IMR-90 (cell line): ENCODE measurements around the gene GPR82. TPM values are rescaled to one million over a fixed set of nuclear protein-coding genes. Genes with fewer than 3 reads are reported as not detected.

Source experiments
- ATAC-seq: fragments of 200-7000 bp; cut with Tn5 transposase; 2 replicates; pipeline ENCODE4 v1.9.1; 2020; ENCODE audit warnings: low read depth, mild to moderate bottlenecking, moderate library complexity
- Bru-seq: library from RNA; stranded (reverse); fragments of 400-500 nt; gene quantifications from one replicate; lab custom pipeline; 2021; lab: Mats Ljungman, UMichigan
- BruChase-seq, 2 experiments: library from RNA; stranded (reverse); fragments of 400-500 nt; gene quantifications; one replicate each; lab custom pipeline; 2021; lab: Mats Ljungman, UMichigan
- BruUV-seq: library from RNA; stranded (reverse); fragments of 400-500 nt; replicated peaks from 2 replicates; lab custom pipeline; 2021; lab: Mats Ljungman, UMichigan
- CTCF ChIA-PET: fragments of 300-600 bp; formaldehyde crosslinking; extraction: SDS; loops from one replicate; lab custom pipeline; 2021; ENCODE audit warnings: antibody characterized with exemption; lab: Yijun Ruan, JAX
- POLR2A ChIA-PET: fragments of 300-600 bp; sonication (Branson Sonifier 250); formaldehyde crosslinking; loops from one replicate; lab custom pipeline; 2022; ENCODE audit warnings: antibody characterized with exemption; ENCODE audit not compliant: unreplicated experiment; lab: Charles Lee
- DNase-seq: peaks from one replicate; pipeline ENCODE4 v3.0.0; 2013
- H2AFZ ChIP-seq: replicated peaks from 2 replicates; pipeline ENCODE3; 2013; ENCODE audit warnings: low read length, mild to moderate bottlenecking; ENCODE audit not compliant: poor library complexity
- H2AK5ac ChIP-seq: 2 replicates; pipeline ENCODE4 v1.6.1; 2013; ENCODE audit warnings: low read depth, low read length, inconsistent platforms
- H2AK9ac ChIP-seq: replicated peaks from 2 replicates; pipeline ENCODE3; 2013; ENCODE audit warnings: mild to moderate bottlenecking, low read depth, low read length, moderate library complexity; ENCODE audit not compliant: poor library complexity
- H2BK120ac ChIP-seq: 2 replicates; pipeline ENCODE4 v1.6.1; 2013; ENCODE audit warnings: low read depth, low read length, inconsistent platforms
- H2BK15ac ChIP-seq: 3 replicates; pipeline ENCODE4 v1.6.1; 2013; ENCODE audit warnings: low read depth, low read length, inconsistent platforms
- H2BK20ac ChIP-seq: 2 replicates; pipeline ENCODE4 v1.6.1; 2013; ENCODE audit warnings: low read depth, mild to moderate bottlenecking, inconsistent platforms, low read length, moderate library complexity
- H2BK5ac ChIP-seq: 2 replicates; pipeline ENCODE4 v1.6.1; 2013; ENCODE audit warnings: mild to moderate bottlenecking, low read depth, low read length, inconsistent platforms; ENCODE audit not compliant: poor library complexity, severe bottlenecking
- H3K14ac ChIP-seq: replicated peaks from 2 replicates; pipeline ENCODE4 v1.6.1; 2013; ENCODE audit warnings: low read depth, low read length, inconsistent platforms
- H3K18ac ChIP-seq: 2 replicates; pipeline ENCODE4 v1.6.1; 2013; ENCODE audit warnings: low read depth, low read length, control low read depth
- H3K23ac ChIP-seq: 2 replicates; pipeline ENCODE4 v1.6.1; 2013; ENCODE audit warnings: low read depth, low read length, inconsistent platforms
- H3K27ac ChIP-seq: 2 replicates; pipeline ENCODE4 v1.5.1; 2013; ENCODE audit warnings: mild to moderate bottlenecking, control low read depth, low read length; ENCODE audit not compliant: insufficient read depth
- H3K27me3 ChIP-seq: 2 replicates; pipeline ENCODE4 v1.6.1; 2013; ENCODE audit warnings: low read length; ENCODE audit not compliant: control insufficient read depth, insufficient read depth
- H3K36me3 ChIP-seq: 2 replicates; pipeline ENCODE4 v1.6.1; 2013; ENCODE audit warnings: low read length, mixed read lengths; ENCODE audit not compliant: control insufficient read depth, insufficient read depth
- H3K4ac ChIP-seq: 2 replicates; pipeline ENCODE4 v1.6.1; 2013; ENCODE audit warnings: low read depth, low read length, inconsistent platforms
- H3K4me1 ChIP-seq: 2 replicates; pipeline ENCODE4 v1.6.1; 2013; ENCODE audit warnings: low read length, mixed read lengths; ENCODE audit not compliant: control insufficient read depth, insufficient read depth
- H3K4me2 ChIP-seq: 2 replicates; pipeline ENCODE4 v1.6.1; 2013; ENCODE audit warnings: low read depth, mild to moderate bottlenecking, control low read depth, low read length, moderate library complexity
- H3K4me3 ChIP-seq: 2 replicates; pipeline ENCODE4 v1.5.1; 2013; ENCODE audit warnings: low read depth, mild to moderate bottlenecking, control low read depth, low read length, moderate library complexity; ENCODE audit not compliant: insufficient read depth
- H3K56ac ChIP-seq: 2 replicates; pipeline ENCODE4 v1.6.1; 2013; ENCODE audit warnings: low read length, inconsistent platforms; ENCODE audit not compliant: insufficient read depth; ENCODE audit errors: extremely low read depth
- H3K79me1 ChIP-seq, 2 experiments: 2 replicates each; pipeline ENCODE4 v1.6.1; 2013; ENCODE audit warnings: low read length in 2 of 2, inconsistent platforms in 1 of 2, low read depth in 1 of 2
- H3K9ac ChIP-seq: 2 replicates; pipeline ENCODE4 v1.6.1; 2013; ENCODE audit warnings: low read depth, low read length, control low read depth
- H3K9me1 ChIP-seq: 2 replicates; pipeline ENCODE4 v1.6.1; 2013; ENCODE audit warnings: low read length, inconsistent platforms; ENCODE audit not compliant: insufficient read depth
- H3K9me3 ChIP-seq: 2 replicates; pipeline ENCODE4 v1.6.1; 2013; ENCODE audit warnings: low read length; ENCODE audit not compliant: control insufficient read depth, insufficient read depth
- H4K20me1 ChIP-seq: 2 replicates; pipeline ENCODE4 v1.6.1; 2013; ENCODE audit warnings: low read length, inconsistent platforms; ENCODE audit not compliant: insufficient read depth
- H4K5ac ChIP-seq: 2 replicates; pipeline ENCODE4 v1.6.1; 2013; ENCODE audit warnings: mild to moderate bottlenecking, low read depth, low read length, control low read depth
- H4K8ac ChIP-seq, 2 experiments: 2 replicates each; pipeline ENCODE4 v1.6.1; 2013; ENCODE audit warnings: low read depth in 2 of 2, low read length in 2 of 2, control low read depth in 1 of 2, inconsistent platforms in 1 of 2
- H4K91ac ChIP-seq: 2 replicates; pipeline ENCODE4 v1.6.1; 2013; ENCODE audit warnings: low read depth, low read length, inconsistent platforms; ENCODE audit not compliant: insufficient read depth
- BHLHE40 ChIP-seq: fragments of 150-350 bp; IDR thresholded peaks from 2 replicates; pipeline ENCODE4 v1.6.1; 2016; ENCODE audit warnings: mild to moderate bottlenecking, low read depth, low read length
- CEBPB ChIP-seq: IDR thresholded peaks from 2 replicates; pipeline ENCODE4 v1.6.1; 2012; ENCODE audit warnings: low read depth, low read length, improper control_type of control experiment
- FOS ChIP-seq: fragments of 150-350 bp; IDR thresholded peaks from 2 replicates; pipeline ENCODE4 v1.6.1; 2016; ENCODE audit warnings: low read depth, low read length
- MAFK ChIP-seq: IDR thresholded peaks from 2 replicates; pipeline ENCODE4 v1.6.1; 2012; ENCODE audit warnings: low read depth, low read length, improper control_type of control experiment
- MAZ ChIP-seq: IDR thresholded peaks from 2 replicates; pipeline ENCODE4 v1.6.1; 2012; ENCODE audit warnings: low read depth, mild to moderate bottlenecking, low read length, improper control_type of control experiment, moderate library complexity, borderline replicate concordance
- MXI1 ChIP-seq: IDR thresholded peaks from 2 replicates; pipeline ENCODE4 v1.6.1; 2012; ENCODE audit warnings: low read depth, mild to moderate bottlenecking, low read length, moderate library complexity, borderline replicate concordance
- NFE2L2 ChIP-seq: fragments of 150-350 bp; IDR thresholded peaks from 2 replicates; pipeline ENCODE4 v1.6.1; 2016; ENCODE audit warnings: low read depth, mild to moderate bottlenecking, low read length
- RFX5 ChIP-seq: IDR thresholded peaks from 2 replicates; pipeline ENCODE4 v1.8.0; 2012; ENCODE audit warnings: low read depth, mild to moderate bottlenecking, low read length, moderate library complexity
- SMC3 ChIP-seq: fragments of 150-350 bp; IDR thresholded peaks from 2 replicates; pipeline ENCODE4 v1.6.1; 2016; ENCODE audit warnings: low read depth, mild to moderate bottlenecking, antibody characterized with exemption, low read length, moderate library complexity
- WGBS, 2 experiments: methylation state at CpG; one replicate each; pipeline versions ENCODE4 v1.1.5 to v1.1.7; 2013; ENCODE audit warnings: missing lambda C conversion rate in 2 of 2; ENCODE audit not compliant: insufficient read length in 1 of 2; ENCODE audit errors: extremely low coverage in 2 of 2; 5-methylcytosine and 5-hydroxymethylcytosine counted together
- dilution Hi-C: fragments of 300-500 bp; cut with HindIII; formaldehyde crosslinking; loops from one replicate; pipeline ENCODE4 v1.14.3; 2018; ENCODE audit warnings: low sequenced_read_pairs; ENCODE audit not compliant: unreplicated experiment
- in situ Hi-C: fragments of 300-500 bp; cut with MboI; formaldehyde crosslinking; loops from 3 replicates; pipeline ENCODE4 v1.14.3; 2019; ENCODE audit warnings: low sequenced_read_pairs, inconsistent platforms, mixed read lengths
- intact Hi-C: fragments of 100-400 bp; cut with micrococcal nuclease; formaldehyde crosslinking; loops from 2 replicates; pipeline ENCODE4 v1.10.0; 2022
- long read RNA-seq: library from polyadenylated mRNA; unstranded; transcript quantifications from one replicate; pipeline ENCODE4 v2.0.0, GENCODE V29; 2021; ENCODE audit not compliant: unreplicated experiment
- polyA plus RNA-seq, 3 experiments: library from polyadenylated mRNA; depleted of rRNA; stranded (reverse); fragments of >200 nt; gene quantifications; 2 replicates each; pipeline ENCODE4 v1.2.3, GENCODE V29; 2012; ENCODE audit warnings: low replicate concordance in 1 of 3
- total RNA-seq: library from RNA; depleted of rRNA; stranded (reverse); fragments of >200 nt; gene quantifications from 2 replicates; pipeline ENCODE4 v1.2.3, GENCODE V29; 2012; rRNA removed
- TF ChIP-seq, protein P1 (sequence below): fragments of 150-350 bp; IDR thresholded peaks from 2 replicates; pipeline ENCODE4 v1.6.1; 2016; ENCODE audit warnings: low read depth, mild to moderate bottlenecking, low read length, moderate library complexity, borderline replicate concordance
- TF ChIP-seq, protein P2 (sequence below): conservative IDR thresholded peaks from 2 replicates; pipeline ENCODE4 v1.5.1; 2012; ENCODE audit warnings: mild to moderate bottlenecking, low read depth, low read length, improper control_type of control experiment

GPR82 gene, protein sequence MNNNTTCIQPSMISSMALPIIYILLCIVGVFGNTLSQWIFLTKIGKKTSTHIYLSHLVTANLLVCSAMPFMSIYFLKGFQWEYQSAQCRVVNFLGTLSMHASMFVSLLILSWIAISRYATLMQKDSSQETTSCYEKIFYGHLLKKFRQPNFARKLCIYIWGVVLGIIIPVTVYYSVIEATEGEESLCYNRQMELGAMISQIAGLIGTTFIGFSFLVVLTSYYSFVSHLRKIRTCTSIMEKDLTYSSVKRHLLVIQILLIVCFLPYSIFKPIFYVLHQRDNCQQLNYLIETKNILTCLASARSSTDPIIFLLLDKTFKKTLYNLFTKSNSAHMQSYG
- not detected in 2 replicates for total RNA-seq
- not detected in 2 replicates for polyA plus RNA-seq (2012; rRNA removed)
- not detected in 2 replicates for polyA plus RNA-seq (2012; cell fraction: cytosol; rRNA removed)
- not detected in 2 replicates for polyA plus RNA-seq (2012; cell fraction: nucleus; rRNA removed; ENCODE audit: low replicate concordance)
- Bru-seq, nascent RNA, result not detected
- BruChase-seq, experiment 1, labeled RNA remaining after a 6-hour chase, result not detected
- not detected for BruChase-seq, experiment 2, labeled RNA remaining after a 2-hour chase
- long read RNA-seq, result 0 reads

DNA sequence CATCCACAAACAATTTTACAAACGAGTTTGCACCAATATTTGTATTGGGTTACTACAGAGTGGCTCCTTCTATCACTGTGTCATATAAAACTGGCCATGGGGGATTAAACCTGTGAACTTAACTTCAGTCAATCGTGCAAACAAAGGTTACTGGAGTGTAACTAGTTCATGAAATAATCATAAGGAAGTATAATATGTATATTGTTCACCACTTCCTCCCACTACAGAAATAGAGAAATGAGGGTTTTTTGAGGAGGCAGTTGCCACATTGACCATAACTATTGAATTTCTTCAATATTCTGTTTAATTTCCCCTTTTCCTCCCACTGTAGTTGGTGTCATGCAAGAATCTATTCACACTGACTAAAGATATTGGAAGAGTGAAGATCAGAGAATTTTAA, at the start of gene GPR82:
TSS of gene GPR82 (plus strand) at position 356 of the 400 bp plus-strand sequence. CDS start 2,846 bp downstream, outside the sequence.
- Histone ChIP-seq H3K18ac (no peak within 1 kb of the TSS), H3K14ac (no peak within 1 kb of the TSS), H3K9me3 (peaks cover 3% of the 10 kb centered on the region; the same call in 1 of the 2 replicates), H4K8ac (no peak within 1 kb of the TSS), H3K9me1 (no peaks in the 10 kb centered on the region), H3K27ac (no peak within 1 kb of the TSS), H4K91ac (no peak within 1 kb of the TSS), H2BK20ac (no peak within 1 kb of the TSS), H3K4me2 (no peak within 1 kb of the TSS), H3K23ac (no peak within 1 kb of the TSS), H2AK9ac (no peak within 1 kb of the TSS), H2AK5ac (no peak within 1 kb of the TSS), H3K4ac (no peak within 1 kb of the TSS), H3K79me1 (no peaks in the 10 kb centered on the region), H2BK15ac (no peak within 1 kb of the TSS), H3K4me3 (no peak within 1 kb of the TSS), H3K27me3 (no peaks in the 10 kb centered on the region; the same call in 1 of the 2 replicates), H4K20me1 (no peaks in the 10 kb centered on the region), H2AFZ (no peak within 1 kb of the TSS), H4K5ac (no peak within 1 kb of the TSS), H2BK5ac (no peak within 1 kb of the TSS), H3K9ac (no peak within 1 kb of the TSS), H2BK120ac (no peak within 1 kb of the TSS), H3K56ac (no peak within 1 kb of the TSS), H3K4me1 (peaks cover 1% of the 10 kb centered on the region; the same call in 1 of the 2 replicates), H3K36me3 (no peaks in the 10 kb centered on the region)
- no CpG with 5 or more reads among the region's 2 CpGs for WGBS, 2 experiments
- no TSS peak for BruUV-seq
- intact Hi-C loops (no loop called here), dilution Hi-C loops (no loop called here), in situ Hi-C loops (no loop called here)
- DNase-seq, result no peak
- POLR2A ChIA-PET, result no interaction called here
- ATAC-seq, result no peak
- TF ChIP-seq, protein P1, sequence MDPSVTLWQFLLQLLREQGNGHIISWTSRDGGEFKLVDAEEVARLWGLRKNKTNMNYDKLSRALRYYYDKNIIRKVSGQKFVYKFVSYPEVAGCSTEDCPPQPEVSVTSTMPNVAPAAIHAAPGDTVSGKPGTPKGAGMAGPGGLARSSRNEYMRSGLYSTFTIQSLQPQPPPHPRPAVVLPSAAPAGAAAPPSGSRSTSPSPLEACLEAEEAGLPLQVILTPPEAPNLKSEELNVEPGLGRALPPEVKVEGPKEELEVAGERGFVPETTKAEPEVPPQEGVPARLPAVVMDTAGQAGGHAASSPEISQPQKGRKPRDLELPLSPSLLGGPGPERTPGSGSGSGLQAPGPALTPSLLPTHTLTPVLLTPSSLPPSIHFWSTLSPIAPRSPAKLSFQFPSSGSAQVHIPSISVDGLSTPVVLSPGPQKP, result no peak
- no peak for TF ChIP-seq NFE2L2
- no peak for TF ChIP-seq MAZ
- no peak for TF ChIP-seq SMC3
- no peak for TF ChIP-seq BHLHE40
- no peak for TF ChIP-seq MAFK
- no peak for TF ChIP-seq FOS
- no peak for TF ChIP-seq MXI1
- TF ChIP-seq RFX5, result no peak
- TF ChIP-seq, protein P2, sequence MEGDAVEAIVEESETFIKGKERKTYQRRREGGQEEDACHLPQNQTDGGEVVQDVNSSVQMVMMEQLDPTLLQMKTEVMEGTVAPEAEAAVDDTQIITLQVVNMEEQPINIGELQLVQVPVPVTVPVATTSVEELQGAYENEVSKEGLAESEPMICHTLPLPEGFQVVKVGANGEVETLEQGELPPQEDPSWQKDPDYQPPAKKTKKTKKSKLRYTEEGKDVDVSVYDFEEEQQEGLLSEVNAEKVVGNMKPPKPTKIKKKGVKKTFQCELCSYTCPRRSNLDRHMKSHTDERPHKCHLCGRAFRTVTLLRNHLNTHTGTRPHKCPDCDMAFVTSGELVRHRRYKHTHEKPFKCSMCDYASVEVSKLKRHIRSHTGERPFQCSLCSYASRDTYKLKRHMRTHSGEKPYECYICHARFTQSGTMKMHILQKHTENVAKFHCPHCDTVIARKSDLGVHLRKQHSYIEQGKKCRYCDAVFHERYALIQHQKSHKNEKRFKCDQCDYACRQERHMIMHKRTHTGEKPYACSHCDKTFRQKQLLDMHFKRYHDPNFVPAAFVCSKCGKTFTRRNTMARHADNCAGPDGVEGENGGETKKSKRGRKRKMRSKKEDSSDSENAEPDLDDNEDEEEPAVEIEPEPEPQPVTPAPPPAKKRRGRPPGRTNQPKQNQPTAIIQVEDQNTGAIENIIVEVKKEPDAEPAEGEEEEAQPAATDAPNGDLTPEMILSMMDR, result no peak
- no peak for TF ChIP-seq CEBPB
- CTCF ChIA-PET, result no interaction called here
